ENCODE results near the gene SHANK2.

Gene SHANK2

GRCh38 chr11:71203681-71204080 is 48.7 kb downstream of the SHANK2 start:
- H3K9me2 ChIP-seq (replicated peaks; ENCODE audit: insufficient read depth, low read length): no peaks in the 10 kb centered on the region
- H3K79me2 ChIP-seq (ENCODE audit: insufficient read depth, low read length): no peaks in the 10 kb centered on the region
- H3K9me3 ChIP-seq (ENCODE audit: insufficient read depth, low read length): no peaks in the 10 kb centered on the region
- no peak overlapping the region for H3K4me3 ChIP-seq (ENCODE audit: insufficient read depth, low read length, poor library complexity, severe bottlenecking)
- TF ChIP-seq CTCF (IDR thresholded peaks at IDR 0.05; ENCODE audit: insufficient read depth, low read length, poor library complexity, severe bottlenecking) (no peak), EZH2phosphoT487 (conservative IDR thresholded peaks at IDR 0.05; ENCODE audit: low read length) (no peak)
- H3K36me3 ChIP-seq (ENCODE audit: low read length): no peaks in the 10 kb centered on the region
- H4K20me1 ChIP-seq (ENCODE audit: low read depth, low read length): no peaks in the 10 kb centered on the region
- H3K9ac ChIP-seq (ENCODE audit: low read length): peak overlapping the region; percentile 9; the same call in 1 of the 2 replicates
- peak overlapping the region; percentile 32 for H3K4me2 ChIP-seq (ENCODE audit: low read depth, low read length, poor library complexity, severe bottlenecking)
- H2AFZ ChIP-seq (ENCODE audit: low read depth, low read length, severe bottlenecking): no peak overlapping the region
- no peaks in the 10 kb centered on the region for H3K27me3 ChIP-seq (ENCODE audit: low read length)
- H3K27ac ChIP-seq (ENCODE audit: low read depth, low read length): peak overlapping the region; percentile 46
- no peaks in the 10 kb centered on the region for H3F3A ChIP-seq (ENCODE audit: insufficient read depth)

GRCh38 chr11:71202966-71203365 is 49.4 kb downstream of the SHANK2 start:
- no peaks in the 10 kb centered on the region for H3K9me2 ChIP-seq (replicated peaks; ENCODE audit: insufficient read depth, low read length)
- H4K20me1 ChIP-seq (ENCODE audit: low read depth, low read length): no peaks in the 10 kb centered on the region
- H3K79me2 ChIP-seq (ENCODE audit: insufficient read depth, low read length): no peaks in the 10 kb centered on the region
- no peaks in the 10 kb centered on the region for H3K9me3 ChIP-seq (ENCODE audit: insufficient read depth, low read length)
- H2AFZ ChIP-seq (ENCODE audit: low read depth, low read length, severe bottlenecking): no peak overlapping the region
- H3F3A ChIP-seq (ENCODE audit: insufficient read depth): no peaks in the 10 kb centered on the region
- no peaks in the 10 kb centered on the region for H3K36me3 ChIP-seq (ENCODE audit: low read length)
- no peak for TF ChIP-seq CTCF (IDR thresholded peaks at IDR 0.05; ENCODE audit: insufficient read depth, low read length, poor library complexity, severe bottlenecking)
- TF ChIP-seq EZH2phosphoT487 (conservative IDR thresholded peaks at IDR 0.05; ENCODE audit: low read length): no peak
- no peak overlapping the region for H3K27ac ChIP-seq (ENCODE audit: low read depth, low read length)
- no peak overlapping the region for H3K4me3 ChIP-seq (ENCODE audit: insufficient read depth, low read length, poor library complexity, severe bottlenecking)
- no peak overlapping the region for H3K4me2 ChIP-seq (ENCODE audit: low read depth, low read length, poor library complexity, severe bottlenecking)
- H3K27me3 ChIP-seq (ENCODE audit: low read length): no peaks in the 10 kb centered on the region
- no peak overlapping the region for H3K9ac ChIP-seq (ENCODE audit: low read length)

GRCh38 chr11:71202598-71202944 is 49.8 kb downstream of the SHANK2 start:
- Histone ChIP-seq H4K20me1 (ENCODE audit: low read depth, low read length) (no peaks in the 10 kb centered on the region), H3K9me3 (ENCODE audit: insufficient read depth, low read length) (no peaks in the 10 kb centered on the region), H3K27me3 (ENCODE audit: low read length) (no peaks in the 10 kb centered on the region), H3K36me3 (ENCODE audit: low read length) (no peaks in the 10 kb centered on the region), H3K9ac (ENCODE audit: low read length) (no peak overlapping the region), H3F3A (ENCODE audit: insufficient read depth) (no peaks in the 10 kb centered on the region), H3K4me2 (ENCODE audit: low read depth, low read length, poor library complexity, severe bottlenecking) (no peak overlapping the region), H3K27ac (ENCODE audit: low read depth, low read length) (no peak overlapping the region), H3K9me2 (replicated peaks; ENCODE audit: insufficient read depth, low read length) (no peaks in the 10 kb centered on the region), H2AFZ (ENCODE audit: low read depth, low read length, severe bottlenecking) (no peak overlapping the region), H3K4me3 (ENCODE audit: insufficient read depth, low read length, poor library complexity, severe bottlenecking) (no peak overlapping the region), H3K79me2 (ENCODE audit: insufficient read depth, low read length) (no peaks in the 10 kb centered on the region)
- TF ChIP-seq EZH2phosphoT487 (conservative IDR thresholded peaks at IDR 0.05; ENCODE audit: low read length): no peak
- TF ChIP-seq CTCF (IDR thresholded peaks at IDR 0.05; ENCODE audit: insufficient read depth, low read length, poor library complexity, severe bottlenecking): no peak
